ENCODE data around the gene SGSM2.

Gene SGSM2

DNA sequence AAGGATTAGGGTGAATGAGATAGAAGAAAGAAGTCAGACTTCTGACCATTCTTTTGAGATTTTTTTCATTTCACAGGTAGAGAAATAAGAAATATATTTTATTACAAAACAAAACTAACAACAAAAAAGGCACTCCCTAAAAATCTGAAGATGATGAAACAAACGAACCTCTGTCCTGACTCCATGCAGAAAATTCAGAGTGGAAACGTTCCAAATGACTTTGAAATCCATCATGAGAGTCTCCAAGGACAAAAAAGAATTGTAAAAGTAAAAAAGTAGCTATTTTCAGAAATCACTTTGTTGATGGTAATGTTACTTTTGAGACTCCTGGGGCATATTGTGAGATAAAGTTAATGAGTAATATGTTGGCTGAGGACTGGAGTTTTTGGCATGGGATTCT is 89.9 kb downstream of the SGSM2 start:
- no peak for DNase-seq

GRCh38 chr17:2427910-2428309 is 90.6 kb downstream of the SGSM2 start:
- no peak for DNase-seq

Data from activated CD8-positive, alpha-beta memory T cell treated with anti-CD3 and anti-CD28 coated beads, Interleukin-2, amount 50 U/mL, for 4 hours (primary cell).